T-helper 1 cell treated with Interleukin-12 subunit alpha and Interleukin-12 subunit beta and Interleukin-4 antibody, amounts not matched to agents 30 μg/mL and 1 μg/mL, for 36 hours (primary cell): ENCODE measurements around the gene NEK11.

Source experiments
- H3K27ac Mint-ChIP-seq: one replicate; pipeline ENCODE4 v1.8.0; 2021; ENCODE audit warnings: mild to moderate bottlenecking, mixed read lengths
- H3K27me3 Mint-ChIP-seq: one replicate; pipeline ENCODE4 v1.8.0; 2021; ENCODE audit warnings: low read depth, mixed read lengths
- H3K36me3 Mint-ChIP-seq: one replicate; pipeline ENCODE4 v1.8.0; 2021; ENCODE audit warnings: low read depth, mixed read lengths
- H3K4me1 Mint-ChIP-seq: one replicate; pipeline ENCODE4 v1.8.0; 2021; ENCODE audit warnings: low read depth, mixed read lengths
- H3K4me3 Mint-ChIP-seq: one replicate; pipeline ENCODE4 v1.8.0; 2021; ENCODE audit warnings: mild to moderate bottlenecking, moderate library complexity, mixed read lengths
- H3K9me3 Mint-ChIP-seq: one replicate; pipeline ENCODE4 v1.8.0; 2021; ENCODE audit warnings: mixed read lengths

NEK11 gene

GRCh38 chr3:131026321-131027151 is at the start of gene NEK11, which contains the start of gene ASTE1:
TSS of gene NEK11 (plus strand) at chr3:131026877. CDS start at chr3:131029709, 2,832 bp downstream.
TSS of gene ASTE1 (minus strand) at chr3:131026825. CDS start at chr3:131025306, 1,519 bp downstream.
- Mint-ChIP-seq H3K4me3 (peak within 1 kb of the TSS; percentile 82), H3K36me3 (peaks cover 28% of the 10 kb centered on the region), H3K4me1 (peaks cover 30% of the 10 kb centered on the region), H3K9me3 (no peaks in the 10 kb centered on the region), H3K27me3 (peaks cover 8% of the 10 kb centered on the region), H3K27ac (peak within 1 kb of the TSS; percentile 90)

GRCh38 chr3:130979117-130979516 is 47.6 kb upstream of the NEK11 start:
- no peaks in the 10 kb centered on the region for H3K27me3 Mint-ChIP-seq
- H3K4me3 Mint-ChIP-seq, result no peak overlapping the region
- H3K27ac Mint-ChIP-seq, result no peak overlapping the region

GRCh38 chr3:130981469-130981868 is 45.2 kb upstream of the NEK11 start:
- no peaks in the 10 kb centered on the region for H3K9me3 Mint-ChIP-seq
- peaks cover 13% of the 10 kb centered on the region for H3K36me3 Mint-ChIP-seq
- H3K4me3 Mint-ChIP-seq, result no peak overlapping the region
- no peaks in the 10 kb centered on the region for H3K27me3 Mint-ChIP-seq
- no peaks in the 10 kb centered on the region for H3K4me1 Mint-ChIP-seq
- no peak overlapping the region for H3K27ac Mint-ChIP-seq

More at GRCh38 chr3:130979117-130979516, 47.6 kb upstream of the NEK11 start:
- no peaks in the 10 kb centered on the region for H3K4me1 Mint-ChIP-seq
- H3K9me3 Mint-ChIP-seq, result no peaks in the 10 kb centered on the region
- H3K36me3 Mint-ChIP-seq, result peaks cover 13% of the 10 kb centered on the region

GRCh38 chr3:130990282-130990681 is 36.4 kb upstream of the NEK11 start:
- no peak overlapping the region for H3K27ac Mint-ChIP-seq
- no peaks in the 10 kb centered on the region for H3K27me3 Mint-ChIP-seq
- H3K4me1 Mint-ChIP-seq, result peaks cover 3% of the 10 kb centered on the region
- no peaks in the 10 kb centered on the region for H3K9me3 Mint-ChIP-seq
- H3K4me3 Mint-ChIP-seq, result no peak overlapping the region
- peaks cover 22% of the 10 kb centered on the region for H3K36me3 Mint-ChIP-seq

GRCh38 chr3:130991126-130991525 is 35.6 kb upstream of the NEK11 start:
- Mint-ChIP-seq H3K27ac (no peak overlapping the region), H3K27me3 (no peaks in the 10 kb centered on the region), H3K4me1 (peaks cover 3% of the 10 kb centered on the region), H3K36me3 (peaks cover 22% of the 10 kb centered on the region), H3K9me3 (no peaks in the 10 kb centered on the region), H3K4me3 (no peak overlapping the region)

- H3K27ac Mint-ChIP-seq, result no peak overlapping the region
- no peak overlapping the region for H3K4me3 Mint-ChIP-seq
- H3K27me3 Mint-ChIP-seq, result no peaks in the 10 kb centered on the region
- H3K9me3 Mint-ChIP-seq, result no peaks in the 10 kb centered on the region
- peaks cover 22% of the 10 kb centered on the region for H3K36me3 Mint-ChIP-seq
- H3K4me1 Mint-ChIP-seq, result peaks cover 3% of the 10 kb centered on the region
Measured at GRCh38 chr3:130992344-130992743, 34.3 kb upstream of the NEK11 start.

GRCh38 chr3:130997289-130997688 is 29.4 kb upstream of the NEK11 start:
- no peak overlapping the region for H3K4me3 Mint-ChIP-seq
- no peaks in the 10 kb centered on the region for H3K9me3 Mint-ChIP-seq
- H3K36me3 Mint-ChIP-seq, result peaks cover 9% of the 10 kb centered on the region
- H3K27me3 Mint-ChIP-seq, result no peaks in the 10 kb centered on the region
- H3K4me1 Mint-ChIP-seq, result no peaks in the 10 kb centered on the region
- H3K27ac Mint-ChIP-seq, result no peak overlapping the region

GRCh38 chr3:131001071-131001470 is 25.6 kb upstream of the NEK11 start:
- no peak overlapping the region for H3K4me3 Mint-ChIP-seq
- H3K9me3 Mint-ChIP-seq, result no peaks in the 10 kb centered on the region
- H3K27me3 Mint-ChIP-seq, result no peaks in the 10 kb centered on the region
- H3K4me1 Mint-ChIP-seq, result peaks cover 13% of the 10 kb centered on the region
- H3K36me3 Mint-ChIP-seq, result peaks cover 21% of the 10 kb centered on the region
- H3K27ac Mint-ChIP-seq, result no peak overlapping the region

- H3K27me3 Mint-ChIP-seq, result no peaks in the 10 kb centered on the region
- H3K36me3 Mint-ChIP-seq, result peaks cover 26% of the 10 kb centered on the region
- peak overlapping the region; percentile 0 for H3K27ac Mint-ChIP-seq
- H3K4me1 Mint-ChIP-seq, result peaks cover 13% of the 10 kb centered on the region
- H3K9me3 Mint-ChIP-seq, result no peaks in the 10 kb centered on the region
- H3K4me3 Mint-ChIP-seq, result no peak overlapping the region
Measured at GRCh38 chr3:131004603-131005002, 22.1 kb upstream of the NEK11 start.

GRCh38 chr3:131007256-131007655 is 19.4 kb upstream of the NEK11 start:
- Mint-ChIP-seq H3K4me3 (no peak overlapping the region), H3K36me3 (peaks cover 35% of the 10 kb centered on the region), H3K27ac (no peak overlapping the region), H3K9me3 (no peaks in the 10 kb centered on the region), H3K4me1 (peaks cover 13% of the 10 kb centered on the region), H3K27me3 (no peaks in the 10 kb centered on the region)

- H3K4me3 Mint-ChIP-seq, result no peak overlapping the region
- H3K4me1 Mint-ChIP-seq, result peaks cover 13% of the 10 kb centered on the region
- H3K27me3 Mint-ChIP-seq, result no peaks in the 10 kb centered on the region
- peaks cover 39% of the 10 kb centered on the region for H3K36me3 Mint-ChIP-seq
- no peak overlapping the region for H3K27ac Mint-ChIP-seq
- H3K9me3 Mint-ChIP-seq, result no peaks in the 10 kb centered on the region
Measured at GRCh38 chr3:131007782-131008181, 18.9 kb upstream of the NEK11 start.

GRCh38 chr3:131008326-131008725 is 18.4 kb upstream of the NEK11 start:
- H3K4me1 Mint-ChIP-seq, result peaks cover 13% of the 10 kb centered on the region
- H3K27me3 Mint-ChIP-seq, result no peaks in the 10 kb centered on the region
- no peaks in the 10 kb centered on the region for H3K9me3 Mint-ChIP-seq
- H3K27ac Mint-ChIP-seq, result no peak overlapping the region
- no peak overlapping the region for H3K4me3 Mint-ChIP-seq
- H3K36me3 Mint-ChIP-seq, result peaks cover 44% of the 10 kb centered on the region

- no peak overlapping the region for H3K4me3 Mint-ChIP-seq
- H3K36me3 Mint-ChIP-seq, result peaks cover 42% of the 10 kb centered on the region
Measured at GRCh38 chr3:131009698-131010097, 17.0 kb upstream of the NEK11 start.

GRCh38 chr3:131018970-131019369 is 7.7 kb upstream of the NEK11 start:
- H3K27ac Mint-ChIP-seq, result no peak overlapping the region
- peaks cover 24% of the 10 kb centered on the region for H3K4me1 Mint-ChIP-seq

More at GRCh38 chr3:131009698-131010097, 17.0 kb upstream of the NEK11 start:
- Mint-ChIP-seq H3K27me3 (no peaks in the 10 kb centered on the region), H3K9me3 (no peaks in the 10 kb centered on the region), H3K4me1 (peaks cover 3% of the 10 kb centered on the region), H3K27ac (no peak overlapping the region)

GRCh38 chr3:131020122-131020693 is 6.5 kb upstream of the NEK11 start:
- H3K4me3 Mint-ChIP-seq, result no peak overlapping the region
- peaks cover 47% of the 10 kb centered on the region for H3K36me3 Mint-ChIP-seq
- H3K4me1 Mint-ChIP-seq, result peaks cover 31% of the 10 kb centered on the region
- H3K27me3 Mint-ChIP-seq, result no peaks in the 10 kb centered on the region
- H3K27ac Mint-ChIP-seq, result no peak overlapping the region
- no peaks in the 10 kb centered on the region for H3K9me3 Mint-ChIP-seq

More at GRCh38 chr3:131018970-131019369, 7.7 kb upstream of the NEK11 start:
- Mint-ChIP-seq H3K27me3 (no peaks in the 10 kb centered on the region), H3K36me3 (peaks cover 41% of the 10 kb centered on the region), H3K9me3 (no peaks in the 10 kb centered on the region), H3K4me3 (no peak overlapping the region)
